Uterus (tissue), 2 donors: Measurements from ENCODE around the gene MBP.

Source experiments
- CTCF ChIP-seq, 4 experiments: fragments of 200-600 bp in 2 of 4; fragments of 450-650 bp in 2 of 4; sonication (generic) in 2 of 4; IDR thresholded peaks; one replicate each; pipeline ENCODE4 v1.5.1; 2016 to 2019; ENCODE audit warnings: antibody characterized with exemption in 4 of 4, mild to moderate bottlenecking in 2 of 4, moderate library complexity in 1 of 4
- POLR2A ChIP-seq, 2 donors: fragments of 450-650 bp; IDR thresholded peaks; one replicate each; pipeline ENCODE4 v1.6.1; 2016; ENCODE audit warnings: antibody characterized with exemption in 2 of 2, mild to moderate bottlenecking in 1 of 2, moderate library complexity in 1 of 2

GRCh38 chr18:77008006-77008405 lies 124.6 kb downstream of the MBP start:
- TF ChIP-seq POLR2A (IDR thresholded peaks at IDR 0.05), result no peak
- no peak for TF ChIP-seq CTCF (IDR thresholded peaks at IDR 0.05)
